NCI-H1092 treated with DMSO at 0.1 percent for 48 hours (cell line): ENCODE results near the gene MYRIP.
A peak's percentile ranks its signal among the peaks of the same experiment; 100 is the strongest.

ENCODE experiments used
- DNase-seq: peaks from one replicate; lab custom pipeline; 2025; lab: John Stamatoyannopoulos, UW

The MYRIP gene

DNA sequence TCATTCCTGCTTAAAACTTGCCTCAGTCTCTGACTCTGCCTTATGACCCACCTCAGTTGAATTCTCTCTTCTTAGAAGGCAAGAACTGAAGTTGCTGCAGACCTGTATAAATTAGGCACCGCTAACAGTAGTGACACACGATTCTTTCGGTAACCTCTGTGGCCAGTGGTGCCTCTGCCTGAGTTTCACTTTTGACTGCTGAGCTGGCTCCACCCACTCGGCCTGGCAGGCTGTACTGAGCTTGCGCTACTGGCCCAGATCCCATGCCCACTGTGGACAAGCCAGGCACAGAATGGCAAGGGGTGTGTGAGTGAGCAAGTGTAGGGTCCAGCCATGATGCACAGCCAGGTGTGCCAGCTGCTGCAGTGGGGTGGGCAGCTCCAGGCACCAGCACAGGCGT lies 481.0 kb downstream of the MYRIP start:
- DNase-seq, result no peak

- no peak for DNase-seq
Measured at GRCh38 chr3:40291471-40291870, 482.1 kb downstream of the MYRIP start.

DNA sequence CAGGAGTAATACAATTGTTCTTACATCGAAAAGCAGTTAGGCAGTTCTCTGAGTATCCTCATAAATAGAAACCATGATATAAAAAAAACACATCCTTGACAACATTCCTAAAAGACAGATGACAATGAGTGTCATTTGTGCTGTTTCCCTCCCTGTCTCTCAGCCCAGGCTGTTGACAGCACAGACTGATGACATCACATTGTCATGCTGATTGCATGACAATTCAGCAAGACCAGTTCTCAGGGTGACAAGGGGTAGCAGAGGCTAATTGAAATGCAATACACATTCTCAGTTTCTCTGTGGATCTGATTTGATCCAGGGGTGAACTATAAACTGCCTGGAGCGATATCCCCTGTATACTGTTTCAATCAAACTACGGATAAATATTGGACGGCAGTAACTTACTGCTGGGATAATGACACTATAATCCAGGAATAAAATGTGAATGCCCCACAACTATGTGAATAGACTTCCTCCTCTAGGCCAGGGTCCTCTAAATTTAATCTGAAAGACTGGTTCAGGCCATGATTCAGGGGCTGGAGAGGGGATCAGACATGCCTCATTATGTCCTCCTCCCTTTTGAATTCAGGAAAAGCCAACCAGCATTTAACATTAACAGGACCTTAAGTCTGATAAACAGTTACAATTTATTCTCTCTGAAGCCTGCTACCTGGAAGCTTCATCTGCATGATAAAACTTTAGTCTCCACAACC lies 483.4 kb downstream of the MYRIP start:
- no peak for DNase-seq

GRCh38 chr3:40294434-40294833 lies 485.0 kb downstream of the MYRIP start:
- no peak for DNase-seq

DNA sequence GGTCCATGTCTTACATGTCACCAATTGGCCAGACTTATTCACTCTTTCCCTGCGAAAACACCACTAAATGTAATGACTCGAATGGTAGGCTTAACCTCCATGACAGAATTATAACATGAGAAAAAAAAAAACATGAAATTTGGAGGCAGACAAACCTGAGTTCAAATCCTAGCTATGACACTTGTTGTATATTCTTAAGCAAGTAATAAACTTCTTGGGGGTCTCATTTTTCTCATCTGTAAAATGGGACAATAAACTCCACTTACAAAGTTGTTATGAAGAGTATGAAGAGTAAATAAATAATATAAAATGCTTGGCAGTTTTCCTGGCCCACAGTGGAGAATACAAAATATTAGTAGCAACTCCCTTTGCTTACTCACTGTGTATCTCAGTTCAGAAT lies 488.7 kb downstream of the MYRIP start:
- DNase-seq, result no peak

- no peak for DNase-seq
Measured at GRCh38 chr3:40299130-40299720, 489.8 kb downstream of the MYRIP start.

DNA sequence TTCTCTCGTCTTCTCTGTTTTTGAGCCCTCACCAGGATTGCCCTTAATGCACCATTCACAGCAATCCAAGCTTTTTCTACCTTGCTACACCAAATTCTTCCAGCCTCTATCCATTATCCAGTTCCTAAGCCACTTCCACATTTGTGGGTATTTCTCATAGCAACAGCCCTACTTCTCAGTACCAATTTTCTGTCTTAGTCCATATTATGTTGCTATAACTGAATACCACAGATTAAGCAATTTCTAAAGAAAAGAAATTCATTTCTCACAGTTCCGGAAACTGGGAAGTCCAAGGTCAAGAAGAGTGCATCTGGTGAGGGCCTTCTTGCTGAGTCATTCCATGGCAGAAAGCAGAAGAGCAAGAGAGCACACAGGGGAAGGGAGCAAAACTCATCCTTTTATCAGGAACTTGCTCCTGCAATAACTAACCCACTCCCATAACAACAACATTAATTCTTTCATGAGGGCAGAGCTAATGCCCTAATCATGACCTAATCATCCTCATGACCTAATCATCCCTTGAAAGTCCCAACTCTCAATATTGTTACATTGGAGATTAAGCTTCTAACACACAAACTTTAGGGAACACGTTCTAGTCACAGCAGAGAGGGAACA lies 490.4 kb downstream of the MYRIP start:
- no peak for DNase-seq

DNA sequence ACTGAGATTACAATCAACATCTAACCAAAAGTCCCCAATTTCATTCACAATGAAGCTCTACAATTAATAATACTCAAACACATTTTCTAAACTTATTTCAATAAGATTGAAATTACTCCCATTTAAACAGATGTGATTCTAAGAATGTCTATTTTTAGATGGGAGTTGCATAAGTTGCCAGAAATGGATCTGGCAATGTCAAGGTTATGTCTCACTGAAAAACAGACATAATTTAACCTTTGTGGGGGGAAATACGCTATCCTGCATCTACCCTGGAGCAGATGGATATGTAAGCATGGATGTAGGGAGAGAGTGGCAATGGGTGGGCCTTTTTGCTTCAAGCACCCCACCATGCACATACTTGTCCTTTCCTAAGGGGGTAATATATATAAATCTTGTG lies 493.4 kb downstream of the MYRIP start:
- DNase-seq, result no peak

DNA sequence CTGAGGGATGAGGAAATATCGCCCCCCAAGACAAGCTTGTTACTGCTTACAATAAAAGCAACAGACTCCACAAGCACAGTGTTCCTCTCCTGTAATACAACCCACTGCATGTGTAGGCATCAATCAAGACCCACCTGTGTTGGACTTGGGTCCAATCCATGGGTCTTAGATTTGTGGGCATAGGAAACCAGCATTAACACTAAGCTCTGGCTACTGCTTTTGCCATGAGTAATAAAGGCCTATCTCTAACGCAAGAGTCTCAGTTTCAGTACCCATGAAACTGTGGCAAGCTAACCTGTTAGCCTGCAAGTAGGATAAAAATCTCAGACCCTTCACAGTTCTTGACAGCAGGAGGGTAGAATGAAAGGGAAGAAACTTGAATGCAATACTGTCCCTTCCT lies 494.9 kb downstream of the MYRIP start:
- no peak for DNase-seq

DNA sequence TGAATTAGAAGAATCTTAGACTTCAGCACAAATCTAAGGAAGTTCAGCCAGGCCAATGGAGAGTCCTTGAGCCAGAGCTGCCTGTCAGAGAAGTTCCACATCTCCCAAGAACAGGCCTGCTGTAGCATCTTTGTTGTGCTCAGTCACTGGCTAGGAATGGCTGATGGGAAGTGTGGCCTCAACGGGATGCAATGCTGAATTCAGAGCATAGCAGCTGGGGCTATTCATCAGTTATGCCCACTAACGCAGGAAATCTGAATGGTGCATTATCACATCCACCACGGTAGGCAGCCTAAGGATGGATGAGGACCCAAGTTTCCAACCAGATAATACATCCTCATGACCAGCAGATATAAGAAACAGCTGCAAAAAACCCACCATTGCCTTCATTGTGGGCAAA lies 496.9 kb downstream of the MYRIP start:
- DNase-seq, result no peak

DNA sequence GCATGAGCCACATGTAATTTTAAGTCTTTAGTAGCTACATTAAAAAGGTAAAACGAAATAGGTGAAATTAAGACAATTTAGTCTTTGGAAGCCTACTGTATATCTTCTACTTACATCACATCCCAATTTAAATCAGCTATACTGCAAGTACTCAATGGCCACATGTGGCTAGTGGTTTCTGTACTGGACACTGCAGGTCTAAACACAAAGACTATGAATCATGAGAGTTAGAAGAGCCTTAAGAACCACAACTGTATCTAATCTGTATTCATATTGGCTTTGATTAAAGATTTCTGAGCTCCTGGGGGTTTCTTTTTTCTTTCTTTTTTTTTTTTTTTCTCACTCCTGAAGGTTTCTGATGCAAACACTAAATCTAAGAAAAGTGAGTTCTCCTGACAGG lies 497.8 kb downstream of the MYRIP start:
- DNase-seq, result no peak

GRCh38 chr3:40308725-40309417 lies 499.5 kb downstream of the MYRIP start:
- DNase-seq, result no peak

DNA sequence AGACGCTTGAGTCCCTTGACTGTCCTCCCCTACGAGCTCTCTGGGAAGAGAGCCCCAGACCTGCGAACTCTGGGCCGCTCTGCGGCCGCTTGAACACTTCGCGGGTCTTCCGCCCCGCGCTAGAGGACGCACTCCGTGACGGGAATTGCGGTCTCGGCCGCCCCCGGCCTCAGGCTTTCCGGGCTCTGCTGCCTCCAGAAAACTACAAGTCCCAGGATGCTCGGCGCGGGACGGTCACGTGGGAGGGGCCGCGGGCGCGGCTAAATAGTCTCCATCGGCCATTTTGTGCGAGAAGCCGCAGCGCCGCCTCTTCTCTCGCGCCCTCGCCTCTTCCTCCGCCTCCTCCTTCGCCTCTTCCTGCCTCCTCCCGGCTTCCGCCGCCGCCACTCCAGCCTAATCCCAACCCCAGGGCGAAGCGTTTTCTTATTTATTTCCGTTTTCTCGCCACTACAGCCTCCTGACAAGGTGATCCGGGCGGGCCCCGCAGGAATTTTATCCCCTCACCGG lies 500.1 kb downstream of the MYRIP start, which contains the start of gene EIF1B:
EIF1B (plus strand) TSS at position 290 of the 507 bp plus-strand sequence. CDS start 235 bp downstream, outside the sequence.
- DNase-seq, result peak; percentile 96
